Activated naive CD4-positive, alpha-beta T cell treated with anti-CD3 and anti-CD28 coated beads, Interleukin-2, amount 50 U/mL, for 16 hours (primary cell): ENCODE data around the gene VPS26B.
"Not testable (repeated sequence)": the region's sequence is repeated elsewhere in the genome, so short reads cannot be mapped to it uniquely, and the experiment has no call there.

Experiments used
- DNase-seq: peaks from one replicate; pipeline ENCODE4 v3.0.0-alpha.2; 2020

VPS26B gene

DNA sequence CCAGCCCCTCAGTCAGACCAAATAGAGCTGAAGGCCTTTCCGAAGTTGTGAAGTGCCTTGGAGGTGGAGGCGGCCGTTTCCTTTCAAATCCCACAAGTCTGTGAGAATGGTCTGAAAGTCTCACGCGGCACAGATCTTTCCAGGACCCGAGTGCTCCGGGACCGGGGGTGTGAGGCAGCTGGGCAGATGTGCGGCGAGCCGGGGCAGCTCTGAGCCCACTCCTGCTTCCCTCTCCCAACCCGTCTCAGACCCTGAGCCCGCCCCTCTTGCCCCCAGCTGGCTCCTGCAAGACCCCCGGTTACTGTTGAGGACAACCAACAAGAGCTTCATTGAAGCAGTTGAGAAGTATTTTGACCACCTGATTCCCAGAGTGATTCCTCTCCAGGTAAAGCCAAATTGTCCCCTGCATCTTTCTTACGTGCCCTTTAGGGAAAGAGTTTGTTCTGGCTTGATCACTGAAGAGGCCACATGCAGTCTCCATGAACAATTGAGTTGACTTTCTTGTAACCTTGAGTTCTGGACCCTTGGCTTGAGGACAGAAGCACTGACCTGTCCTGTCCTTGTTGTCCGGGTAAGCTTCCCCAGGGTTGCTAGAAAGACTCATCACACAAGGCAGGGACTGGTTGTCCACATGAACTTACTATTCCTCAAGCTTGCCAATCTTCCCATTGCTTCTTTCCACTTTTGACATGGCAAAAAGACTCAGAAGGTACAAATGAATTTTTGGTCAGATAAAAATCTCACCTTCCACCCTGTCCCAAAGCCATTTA lies 59.2 kb downstream of the VPS26B start:
- no peak for DNase-seq

GRCh38 chr11:134284349-134284748 lies 59.9 kb downstream of the VPS26B start:
- DNase-seq: not testable (repeated sequence)

- no peak for DNase-seq
These were observed 63.1 kb downstream of the VPS26B start for GRCh38 chr11:134287561-134287960.

DNA sequence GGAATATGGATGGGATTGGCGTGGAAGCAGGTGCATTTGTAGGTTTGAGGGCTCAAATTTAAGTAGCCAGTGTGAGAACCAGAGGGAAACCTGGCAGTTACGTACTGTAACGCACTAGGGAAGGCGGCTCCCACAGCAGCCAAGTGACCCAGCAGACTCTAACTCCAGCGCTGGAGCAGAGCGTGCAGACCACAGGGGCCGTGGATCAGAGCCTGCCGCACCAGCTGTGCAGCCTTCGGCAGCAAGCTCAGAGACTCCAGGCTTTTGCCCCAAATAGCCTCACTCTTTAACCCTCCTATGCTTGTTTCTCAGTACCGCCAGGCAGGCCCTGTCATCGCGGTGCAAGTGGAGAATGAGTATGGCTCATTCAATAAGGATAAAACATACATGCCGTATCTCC lies 64.0 kb downstream of the VPS26B start:
- no peak for DNase-seq

DNA sequence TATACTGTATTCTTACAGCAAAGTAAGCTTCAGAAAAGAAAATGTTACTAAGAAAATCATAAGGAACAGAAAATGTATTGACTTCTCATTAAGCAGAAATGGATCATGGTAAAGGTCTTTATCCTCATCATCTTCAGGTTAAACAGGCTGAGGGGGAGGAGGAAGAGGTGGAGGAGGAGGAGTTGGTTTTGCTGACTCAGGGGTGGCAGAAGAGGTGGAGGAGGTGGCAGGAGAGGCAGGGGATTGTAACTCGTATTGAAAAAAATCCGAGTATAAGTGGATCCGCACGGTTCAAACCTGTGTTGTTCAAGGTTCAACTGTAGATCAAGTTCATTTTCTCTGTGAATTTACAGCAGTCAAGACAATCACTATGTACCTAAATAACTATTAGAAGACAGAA lies 64.7 kb downstream of the VPS26B start:
- DNase-seq: no peak

DNA sequence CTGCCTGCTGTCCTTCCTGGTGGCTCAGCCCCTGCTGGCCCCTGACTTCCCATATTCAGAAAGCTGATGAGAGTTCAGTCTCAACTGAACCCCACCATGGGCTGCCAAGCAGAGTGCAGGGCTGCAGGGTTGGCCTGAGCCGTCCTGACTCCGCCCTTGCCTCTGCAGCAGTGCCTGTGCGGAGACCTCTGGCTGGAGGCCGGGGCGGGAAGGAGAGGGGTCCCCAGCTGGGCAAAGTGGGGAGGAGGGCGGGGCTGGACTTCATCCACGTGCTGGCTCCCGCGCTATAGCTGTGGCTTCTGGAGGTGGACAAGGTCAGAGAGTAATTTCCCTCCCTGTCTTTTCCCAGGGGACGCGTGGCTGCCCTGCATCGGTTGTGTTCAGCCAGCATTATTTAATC lies 65.3 kb downstream of the VPS26B start:
- no peak for DNase-seq

- no peak for DNase-seq
These were observed 66.2 kb downstream of the VPS26B start for GRCh38 chr11:134290646-134291045.

DNA sequence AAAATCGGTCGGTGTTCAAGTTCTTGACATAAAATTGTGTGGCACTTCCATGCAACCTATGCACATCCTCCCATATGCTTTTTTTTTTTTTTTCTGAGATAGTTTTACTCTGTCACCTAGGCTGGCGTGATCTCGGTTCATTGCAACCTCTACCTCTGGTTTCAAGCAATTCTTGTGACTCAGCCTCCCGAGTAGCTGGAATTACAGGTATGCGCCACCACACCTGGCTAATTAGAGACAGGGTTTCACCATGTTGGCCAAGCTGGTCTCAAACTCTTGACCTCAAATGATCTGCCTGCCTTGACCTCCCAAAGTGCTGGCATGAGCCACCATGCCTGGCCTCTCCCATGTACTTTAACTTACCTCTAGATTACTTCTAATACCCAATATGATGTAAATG lies 66.7 kb downstream of the VPS26B start:
- DNase-seq: no peak

GRCh38 chr11:134292661-134293060 lies 68.2 kb downstream of the VPS26B start:
- DNase-seq: no peak

GRCh38 chr11:134293119-134294113 lies 68.9 kb downstream of the VPS26B start:
- DNase-seq: no peak

- no peak for DNase-seq
These were observed 70.2 kb downstream of the VPS26B start for GRCh38 chr11:134294664-134295063.
